ENCODE data around the gene TRMT112. TPM values are rescaled to one million over a fixed set of nuclear protein-coding genes. Genes with fewer than 3 reads are reported as not detected.
A peak's percentile ranks its signal among the peaks of the same experiment; 100 is the strongest.

The TRMT112 gene
- total and polyA plus RNA-seq, 2 of the 8 experiments (the other 6 are each of a cell fraction or from before 2014, with no cell fraction given): 300 to 650 TPM

DNA sequence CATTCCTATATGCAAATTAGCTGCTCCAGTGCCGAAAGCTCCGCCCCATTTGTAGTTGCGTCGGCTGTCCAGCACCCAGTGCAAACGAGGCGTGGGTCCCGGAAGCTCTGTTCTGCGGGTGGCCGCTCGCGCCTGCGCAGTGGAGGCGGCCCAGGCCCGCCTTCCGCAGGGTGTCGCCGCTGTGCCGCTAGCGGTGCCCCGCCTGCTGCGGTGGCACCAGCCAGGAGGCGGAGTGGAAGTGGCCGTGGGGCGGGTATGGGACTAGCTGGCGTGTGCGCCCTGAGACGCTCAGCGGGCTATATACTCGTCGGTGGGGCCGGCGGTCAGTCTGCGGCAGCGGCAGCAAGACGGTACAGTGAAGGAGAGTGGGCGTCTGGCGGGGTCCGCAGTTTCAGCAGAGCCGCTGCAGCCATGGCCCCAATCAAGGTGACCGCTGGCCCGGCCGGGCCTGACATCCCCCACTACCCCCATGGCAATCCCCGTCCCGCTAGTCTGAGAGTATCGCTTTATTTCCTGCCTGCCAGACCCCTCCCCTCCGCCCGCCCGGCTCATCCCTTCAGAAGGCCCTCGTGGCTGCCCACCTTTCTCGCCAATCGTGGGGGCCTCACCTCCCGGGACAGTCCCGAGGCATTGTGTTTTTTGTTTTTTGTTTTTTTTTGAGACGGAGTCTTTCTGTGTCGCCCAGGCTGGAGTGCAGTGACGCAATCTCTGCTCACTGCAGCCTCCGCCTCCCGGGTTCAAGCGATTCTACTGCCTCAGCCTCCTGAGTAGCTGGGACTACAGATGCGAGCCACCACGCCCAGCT lies 804 bp upstream of the TRMT112 start, which contains the start of gene PRDX5 (continued):
- TF ChIP-seq USF2 (IDR thresholded peaks at IDR 0.05; ENCODE audit: low read length) (no peak), RBBP5 (IDR thresholded peaks at IDR 0.05; ENCODE audit: borderline replicate concordance, low read depth, low read length) (no peak), BACH1 (IDR thresholded peaks at IDR 0.05; ENCODE audit: low read length) (peak; percentile 7; the same call in 1 of the 2 replicates), TBP (IDR thresholded peaks at IDR 0.05; ENCODE audit: low read depth, low read length) (no peak), SP4 (IDR thresholded peaks at IDR 0.05; ENCODE audit: low read length) (no peak; the same call in 1 of the 2 replicates), SIN3A (conservative IDR thresholded peaks at IDR 0.05 in 1 of 2, IDR thresholded peaks at IDR 0.05 in 1 of 2; ENCODE audit: low read depth in 1 of 2, low read length in 2 of 2) (no peak), NRF1 (IDR thresholded peaks at IDR 0.05; ENCODE audit: low read depth, low read length) (peak; percentile 86)
